Raji (cell line): ENCODE measurements around the gene LUZP2.

ENCODE experiments used
- POLR2A ChIP-seq: IDR thresholded peaks from 2 replicates; pipeline ENCODE4 v1.6.1; 2011; ENCODE audit warnings: low read depth, low read length, control low read depth; ENCODE audit not compliant: insufficient read depth

The LUZP2 gene

DNA sequence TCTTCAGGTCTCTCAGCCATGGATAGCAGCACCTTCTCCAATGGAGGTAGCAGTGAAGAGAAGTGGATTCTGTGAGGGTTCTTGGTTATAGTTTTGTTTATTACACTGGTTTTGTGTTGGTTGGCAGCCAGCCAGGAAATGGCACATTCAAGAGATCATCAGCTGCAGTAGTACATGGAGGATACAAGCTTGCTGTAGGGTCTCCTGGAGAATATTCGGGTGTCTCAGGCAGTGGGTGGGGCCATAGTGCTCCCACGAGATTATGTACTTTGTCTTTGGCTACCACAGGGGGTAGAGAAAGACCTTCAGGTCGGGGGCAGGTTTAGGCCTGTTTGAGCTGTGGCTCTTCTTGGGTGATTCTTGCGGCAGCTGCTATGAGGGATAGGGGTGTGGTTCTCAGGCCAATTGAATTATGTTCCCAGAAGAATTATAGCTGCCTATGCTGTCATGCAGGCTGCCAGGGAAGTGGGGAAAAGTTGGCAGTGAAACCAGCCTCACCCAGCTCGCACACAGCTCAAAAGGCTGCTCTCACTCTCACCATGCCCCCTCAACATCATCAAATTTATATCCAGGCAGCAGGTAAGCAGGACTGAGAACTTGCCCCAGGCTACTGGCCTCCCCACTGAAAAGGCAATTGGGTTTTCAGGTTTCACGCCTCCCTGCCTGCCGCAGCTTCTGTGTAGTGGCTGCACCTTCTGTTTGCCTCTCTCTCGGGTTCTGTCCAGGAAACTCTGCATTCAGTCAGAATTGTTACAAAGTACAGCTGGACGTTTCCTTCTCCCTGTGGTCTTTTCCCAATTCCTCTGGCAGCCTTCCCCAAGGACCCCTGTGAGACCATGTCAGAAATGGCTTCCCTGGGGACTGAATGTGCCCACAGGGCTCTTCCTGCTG, 435.5 kb downstream of the LUZP2 start:
- TF ChIP-seq POLR2A = no peak

DNA sequence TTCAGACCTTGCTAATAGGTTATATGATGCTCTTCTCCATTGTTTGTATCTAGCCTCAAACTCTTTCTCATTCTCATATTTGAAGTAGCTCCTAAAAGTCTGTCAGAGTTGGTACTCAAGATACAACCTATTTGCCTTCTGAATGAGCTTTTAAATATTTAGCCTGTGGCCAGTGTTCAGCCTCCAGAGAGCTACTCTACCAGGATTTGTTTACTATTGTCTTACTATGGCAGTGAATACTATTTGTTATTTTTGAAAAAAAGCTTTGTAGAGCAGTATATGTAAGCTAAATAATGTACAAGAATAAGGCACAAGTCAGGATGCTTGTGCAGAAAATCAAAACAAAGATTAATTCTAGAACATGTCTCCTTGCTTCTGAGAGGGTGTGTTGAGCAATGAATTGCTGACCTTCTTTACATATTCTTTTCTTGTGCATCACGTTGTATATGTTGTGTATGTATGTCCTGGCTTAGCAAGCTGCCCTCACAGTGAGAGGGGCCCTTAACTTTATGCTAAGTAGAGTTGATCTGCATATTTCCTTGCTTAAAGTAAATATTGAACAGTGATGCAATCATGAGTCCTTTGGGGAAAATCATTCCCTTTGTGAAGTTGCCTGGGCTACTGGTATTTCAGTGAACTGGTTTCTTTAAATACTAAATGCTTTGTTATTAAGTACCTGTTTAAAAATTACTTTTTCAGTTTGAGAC, 438.0 kb downstream of the LUZP2 start:
- no peak for TF ChIP-seq POLR2A

DNA sequence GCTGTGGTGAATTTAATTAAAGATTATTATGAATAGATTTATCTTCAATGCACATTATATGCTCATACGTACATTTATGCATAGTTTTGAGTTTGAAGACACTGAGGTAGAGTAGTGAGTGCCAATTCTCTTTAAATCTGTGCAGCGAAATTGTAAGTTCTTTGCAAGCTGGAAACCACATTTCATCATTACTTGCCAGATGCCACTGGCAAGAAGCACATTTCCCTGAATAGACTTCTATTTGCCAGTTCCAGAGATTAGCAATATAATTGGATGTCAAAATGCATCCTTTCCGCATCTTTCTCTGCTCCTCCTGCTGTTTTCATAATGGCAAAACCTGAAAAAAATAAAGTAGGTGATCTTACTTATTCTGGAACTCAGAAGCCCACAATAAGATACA, 448.0 kb downstream of the LUZP2 start:
- no peak for TF ChIP-seq POLR2A

GRCh38 chr11:24949406-24949805, 452.6 kb downstream of the LUZP2 start:
- TF ChIP-seq POLR2A = no peak

DNA sequence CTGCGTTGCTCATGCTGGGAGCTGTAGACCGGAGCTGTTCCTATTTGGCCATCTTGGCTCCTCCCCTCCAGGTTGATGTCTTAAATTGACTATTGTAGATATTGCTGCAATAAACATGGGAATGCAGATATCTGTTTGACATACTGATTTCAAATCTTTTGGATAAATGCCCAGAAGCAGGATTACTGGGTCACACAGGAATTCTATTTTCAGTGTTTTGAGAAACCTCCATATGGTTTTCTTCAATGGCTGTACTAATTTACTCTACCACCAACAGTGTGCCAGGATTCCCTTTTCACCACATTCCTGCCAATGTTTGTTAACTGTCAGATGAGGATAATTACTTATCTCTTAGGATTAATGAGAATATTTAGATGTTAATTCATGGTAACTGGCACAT, 467.0 kb downstream of the LUZP2 start:
- no peak for TF ChIP-seq POLR2A

GRCh38 chr11:24965748-24966147, 468.9 kb downstream of the LUZP2 start:
- no peak for TF ChIP-seq POLR2A

DNA sequence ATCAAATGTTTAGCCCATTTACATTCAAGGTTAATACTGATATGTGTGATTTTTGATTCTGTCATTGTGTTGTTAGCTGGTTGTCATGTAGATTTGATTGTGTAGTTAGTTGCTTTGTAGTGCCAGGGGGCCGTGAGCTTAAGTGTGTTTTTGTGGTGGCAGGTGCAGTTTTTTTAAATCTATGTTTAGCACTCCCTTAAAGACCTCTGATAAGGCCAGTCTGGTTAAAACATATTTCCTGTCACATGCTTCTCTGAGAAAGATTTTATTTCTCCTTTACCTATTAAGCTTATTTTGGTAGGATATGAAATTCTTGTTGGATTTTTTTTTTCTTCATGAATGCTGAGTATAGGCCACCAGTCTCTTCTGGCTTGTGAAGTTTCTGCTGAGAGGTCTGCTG, 540.6 kb downstream of the LUZP2 start:
- no peak for TF ChIP-seq POLR2A

DNA sequence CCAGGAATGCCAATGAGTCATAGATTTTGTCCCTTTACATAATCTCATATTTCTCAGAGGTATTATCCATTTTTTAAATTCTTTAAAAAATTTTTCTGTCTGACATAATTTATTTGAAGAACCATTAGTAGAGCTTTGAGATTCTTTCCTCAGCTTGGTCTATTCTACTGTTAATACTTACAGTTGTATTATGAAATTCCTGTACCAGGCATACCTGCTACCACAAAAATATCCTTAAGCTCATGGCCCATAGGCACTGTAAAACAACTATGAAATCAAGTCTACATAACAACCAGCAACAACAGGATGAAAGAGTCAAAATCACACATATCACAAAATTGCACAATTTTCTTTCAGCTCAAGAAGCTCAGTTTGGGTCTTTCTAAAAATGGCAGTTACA, 541.3 kb downstream of the LUZP2 start:
- no peak for TF ChIP-seq POLR2A

DNA sequence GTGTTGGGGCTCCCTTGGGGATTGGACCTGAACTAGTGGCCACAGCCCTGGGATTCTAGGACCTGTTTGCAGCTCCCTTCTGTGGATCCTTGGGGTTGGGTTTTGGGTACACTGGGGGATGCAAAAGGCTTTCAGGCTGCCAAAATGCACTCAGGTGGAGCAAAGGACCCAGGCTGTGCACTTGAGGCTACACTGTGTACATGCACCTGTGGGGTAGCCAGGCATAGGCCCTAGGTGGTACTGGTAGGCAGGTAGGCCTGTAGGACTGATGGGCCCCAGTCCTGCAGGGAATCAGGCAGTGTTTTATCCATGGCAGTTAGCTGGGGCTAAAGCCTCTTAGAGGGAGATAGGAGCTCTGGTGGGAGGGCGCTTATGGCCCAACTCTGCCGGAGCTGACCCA, 542.3 kb downstream of the LUZP2 start:
- no peak for TF ChIP-seq POLR2A

- TF ChIP-seq POLR2A = no peak
Observed at GRCh38 chr11:25048632-25049031, 551.8 kb downstream of the LUZP2 start.

DNA sequence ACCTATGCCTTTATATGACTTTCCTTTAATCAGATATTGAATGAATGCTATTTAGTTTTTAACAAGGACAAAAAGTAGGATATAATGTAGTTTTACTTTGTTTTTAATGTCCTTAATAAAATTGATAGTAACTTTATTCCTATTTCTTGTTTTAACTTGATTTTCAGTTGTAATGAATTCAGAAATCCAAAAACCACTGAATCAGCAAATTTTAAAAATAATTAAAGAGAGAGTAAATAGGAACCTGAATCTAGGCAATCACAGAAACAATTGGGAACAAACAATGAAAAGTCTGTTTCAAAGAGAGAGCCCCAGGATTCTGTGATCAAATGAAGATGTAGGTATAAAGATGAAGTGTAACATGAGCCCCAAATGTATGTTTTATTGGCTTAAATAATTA, 556.0 kb downstream of the LUZP2 start:
- no peak for TF ChIP-seq POLR2A

GRCh38 chr11:25057861-25058260, 561.0 kb downstream of the LUZP2 start:
- TF ChIP-seq POLR2A = no peak

- no peak for TF ChIP-seq POLR2A
Observed at GRCh38 chr11:25065746-25066145, 568.9 kb downstream of the LUZP2 start.

DNA sequence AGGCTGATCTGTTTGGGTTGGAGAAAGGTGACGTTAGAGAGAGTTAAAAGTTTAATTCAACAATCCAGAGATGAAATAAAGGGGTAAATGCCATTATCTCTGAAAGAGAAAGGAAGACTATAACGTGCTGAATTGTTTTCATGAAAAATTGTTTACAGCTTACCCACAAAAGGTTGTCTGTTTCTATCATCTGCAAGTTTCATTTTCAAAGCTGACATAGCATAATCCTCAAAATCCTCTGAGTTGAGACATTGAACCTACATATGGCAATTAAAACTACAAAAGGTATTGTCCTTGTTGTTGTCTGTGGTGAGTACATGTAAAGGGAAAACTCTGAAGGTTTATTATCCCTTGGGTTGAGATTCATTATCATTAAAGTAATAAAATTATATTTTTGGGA, 569.9 kb downstream of the LUZP2 start:
- TF ChIP-seq POLR2A = no peak

DNA sequence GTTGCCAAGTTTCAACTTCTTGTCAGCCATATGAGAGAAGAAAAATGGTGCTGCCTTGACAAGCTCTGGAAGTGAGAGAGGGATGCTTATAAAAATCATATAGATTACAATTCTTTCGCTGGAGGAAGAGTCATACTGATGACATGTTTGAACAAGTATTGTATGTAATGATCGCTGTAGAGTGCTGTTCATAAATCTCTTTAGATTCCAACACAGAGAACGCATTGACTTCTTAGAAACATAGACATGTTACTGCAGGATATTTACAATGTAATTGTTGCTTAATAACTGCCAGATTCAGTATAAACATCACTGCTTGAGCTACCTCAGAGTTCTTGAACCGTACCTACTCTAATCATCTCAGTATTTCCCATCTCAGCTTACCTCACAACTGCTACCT, 571.6 kb downstream of the LUZP2 start:
- no peak for TF ChIP-seq POLR2A

- no peak for TF ChIP-seq POLR2A
Observed at GRCh38 chr11:25094085-25094802, 597.4 kb downstream of the LUZP2 start.
